GM10266 (cell line): ENCODE data around the gene ADAMTS19.
"Not testable (repeated sequence)": the region's sequence is repeated elsewhere in the genome, so short reads cannot be mapped to it uniquely, and the experiment has no call there.

Source experiments
- DNase-seq: peaks from one replicate; pipeline ENCODE4 v3.0.0; 2012; ENCODE audit errors: extremely low spot score
- CTCF ChIP-seq: IDR thresholded peaks from 2 replicates; pipeline ENCODE4 v1.5.1; 2012; ENCODE audit warnings: mild to moderate bottlenecking, low read depth; ENCODE audit not compliant: control insufficient read depth, insufficient read depth; ENCODE audit errors: missing control alignments

ADAMTS19 gene

GRCh38 chr5:129459777-129460671, at the start of gene ADAMTS19:
ADAMTS19 (plus strand) TSS chr5:129460298; CDS start chr5:129460392, 94 bp downstream.
- TF ChIP-seq CTCF: no peak
- peak; percentile 49 for DNase-seq

GRCh38 chr5:129410488-129410887, 49.6 kb upstream of the ADAMTS19 start:
- TF ChIP-seq CTCF: no peak
- no peak for DNase-seq

GRCh38 chr5:129412721-129413120, 47.4 kb upstream of the ADAMTS19 start:
- TF ChIP-seq CTCF: no peak
- no peak for DNase-seq

- no peak for DNase-seq
- TF ChIP-seq CTCF: no peak
Observed at GRCh38 chr5:129413570-129413969, 46.5 kb upstream of the ADAMTS19 start.

GRCh38 chr5:129419292-129419691, 40.8 kb upstream of the ADAMTS19 start:
- no peak for DNase-seq
- no peak for TF ChIP-seq CTCF

- no peak for TF ChIP-seq CTCF
- no peak for DNase-seq
Observed at GRCh38 chr5:129425031-129425430, 35.1 kb upstream of the ADAMTS19 start.

- TF ChIP-seq CTCF: no peak
Observed at GRCh38 chr5:129426071-129426470, 34.0 kb upstream of the ADAMTS19 start.

GRCh38 chr5:129428636-129429035, 31.5 kb upstream of the ADAMTS19 start:
- not testable (repeated sequence) for DNase-seq

More at GRCh38 chr5:129426071-129426470, 34.0 kb upstream of the ADAMTS19 start:
- no peak for DNase-seq
